ENCODE data around the gene PRKCE. TPM values are rescaled to one million over a fixed set of nuclear protein-coding genes. Genes with fewer than 3 reads are reported as not detected.

The PRKCE gene
- total RNA-seq, 1 donor = 12.5 TPM

- DNase-seq (ENCODE audit: low read depth) = no peak
- TF ChIP-seq CTCF (IDR thresholded peaks at IDR 0.05; ENCODE audit: insufficient read depth, low read length) = no peak
- H3K4me3 ChIP-seq (ENCODE audit: low read depth, low read length) = no peak overlapping the region
These were observed 31.8 kb downstream of the PRKCE start for GRCh38 chr2:45683292-45683691.

DNA sequence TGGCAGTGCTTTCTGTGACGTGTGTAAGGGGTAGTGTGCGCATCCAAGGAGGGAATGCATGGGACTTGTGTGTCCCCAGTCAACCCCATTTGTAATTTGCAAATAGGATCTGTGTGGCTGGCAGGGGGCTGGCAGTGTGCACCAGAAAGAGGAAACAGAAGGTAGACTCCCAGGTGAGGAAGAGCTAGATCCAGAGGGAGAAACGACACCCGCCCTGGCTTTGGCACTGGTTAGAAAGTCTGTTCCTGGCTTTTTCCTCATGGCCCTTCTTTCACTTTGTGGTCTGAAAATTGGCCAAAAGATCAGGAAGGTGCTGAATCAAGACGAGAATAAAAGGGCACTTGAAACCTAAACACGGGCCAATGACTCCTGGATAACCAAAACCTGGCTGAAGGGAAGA lies 33.3 kb downstream of the PRKCE start:
- no peak overlapping the region for H3K4me3 ChIP-seq (ENCODE audit: low read depth, low read length)
- TF ChIP-seq CTCF (IDR thresholded peaks at IDR 0.05; ENCODE audit: insufficient read depth, low read length) = no peak
- no peak for DNase-seq (ENCODE audit: low read depth)

DNA sequence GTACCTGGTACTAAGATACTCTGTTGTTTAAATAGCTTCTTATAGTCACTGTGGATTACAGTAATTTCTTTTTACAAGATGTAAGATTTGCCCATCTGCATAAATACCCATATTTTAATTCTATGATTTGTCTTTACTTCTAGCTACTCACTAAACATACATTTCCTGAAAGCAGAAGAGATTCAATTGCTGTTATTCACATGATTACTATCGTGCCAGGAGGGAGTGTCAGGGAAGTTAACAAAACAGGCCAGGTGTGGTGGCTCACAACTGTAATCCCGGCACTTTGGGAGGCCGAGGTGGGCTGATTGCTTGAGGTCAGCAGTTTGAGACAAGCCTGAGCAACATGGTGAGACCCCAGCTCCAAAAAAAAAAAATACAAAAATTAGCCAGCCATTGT lies 33.8 kb downstream of the PRKCE start:
- no peak for DNase-seq (ENCODE audit: low read depth)
- TF ChIP-seq CTCF (IDR thresholded peaks at IDR 0.05; ENCODE audit: insufficient read depth, low read length) = no peak
- H3K4me3 ChIP-seq (ENCODE audit: low read depth, low read length) = no peak overlapping the region

DNA sequence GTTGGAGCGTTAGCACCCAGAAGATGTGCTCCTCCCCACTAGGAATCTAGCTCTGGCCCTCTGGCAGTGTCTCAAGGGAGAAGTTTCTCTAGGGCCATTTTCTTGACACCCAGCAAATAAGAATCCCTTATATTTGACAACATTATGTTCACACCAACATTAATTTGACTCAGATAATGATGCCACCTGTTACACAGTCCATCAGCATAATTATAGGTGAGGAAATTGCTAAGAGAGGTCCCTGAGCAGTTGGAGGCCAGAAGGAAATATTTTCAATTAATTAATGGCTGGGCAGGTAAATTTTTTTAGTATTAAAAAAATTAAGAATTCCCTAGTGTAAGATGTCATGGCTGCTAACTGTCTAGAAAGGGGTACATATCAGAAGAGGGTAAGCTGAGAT lies 36.5 kb downstream of the PRKCE start:
- no peak overlapping the region for H3K4me3 ChIP-seq (ENCODE audit: low read depth, low read length)
- DNase-seq (ENCODE audit: low read depth) = no peak
- no peak for TF ChIP-seq CTCF (IDR thresholded peaks at IDR 0.05; ENCODE audit: insufficient read depth, low read length)

- TF ChIP-seq CTCF (IDR thresholded peaks at IDR 0.05; ENCODE audit: insufficient read depth, low read length) = no peak
- peak; percentile 51 for DNase-seq (ENCODE audit: low read depth)
- no peak overlapping the region for H3K4me3 ChIP-seq (ENCODE audit: low read depth, low read length)
These were observed 37.2 kb downstream of the PRKCE start for GRCh38 chr2:45688479-45689298.

DNA sequence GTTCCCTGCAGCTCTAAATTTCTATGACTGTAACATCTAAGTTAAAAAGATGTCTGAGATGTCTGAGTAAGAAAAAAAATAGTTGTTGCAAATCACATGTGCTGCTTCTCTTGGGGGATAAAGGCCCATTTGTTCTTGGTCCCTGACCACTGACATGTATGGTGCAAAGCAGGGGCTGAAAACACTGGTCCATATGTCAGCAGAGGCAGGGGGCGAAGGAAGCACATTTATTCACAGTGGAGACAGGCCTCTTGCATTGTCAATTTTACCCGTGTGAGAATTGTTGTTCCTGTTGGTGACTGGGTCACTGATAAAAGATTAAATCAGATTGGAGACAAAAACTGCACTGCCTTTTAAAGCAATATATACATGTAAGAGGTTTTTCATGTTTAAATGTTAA lies 38.8 kb downstream of the PRKCE start:
- TF ChIP-seq CTCF (IDR thresholded peaks at IDR 0.05; ENCODE audit: insufficient read depth, low read length) = no peak
- DNase-seq (ENCODE audit: low read depth) = no peak

More for the DNA sequence above, 38.8 kb downstream of the PRKCE start:
- no peak overlapping the region for H3K4me3 ChIP-seq (ENCODE audit: low read depth, low read length)

Data from fibroblast of the aortic adventitia (primary cell).